Keratinocyte (primary cell): ENCODE measurements around the gene PCCA. TPM values are rescaled to one million over a fixed set of nuclear protein-coding genes. Genes with fewer than 3 reads are reported as not detected.

Experiments used
- DNase-seq: peaks from one replicate; pipeline ENCODE4 v3.0.0-alpha.2; 2011; ENCODE audit warnings: low read depth, missing footprints, low spot score
- FAIRE-seq: peaks from 2 replicates; lab custom pipeline; 2011; peaks lifted over from hg19 to GRCh38; lab: Jason Lieb, UNC
- H2AFZ ChIP-seq: 2 replicates; pipeline ENCODE4 v1.6.0; 2012; ENCODE audit warnings: low read length, control low read depth, inconsistent platforms; ENCODE audit not compliant: control insufficient read depth
- H3K27ac ChIP-seq: 2 replicates; pipeline ENCODE4 v1.5.1; 2011; ENCODE audit warnings: low read length; ENCODE audit not compliant: control insufficient read depth, insufficient read depth
- H3K27me3 ChIP-seq: 3 replicates; pipeline ENCODE4 v1.6.0; 2011; ENCODE audit warnings: low read length; ENCODE audit not compliant: control insufficient read depth, insufficient read depth; ENCODE audit errors: extremely low read depth
- H3K36me3 ChIP-seq, 2 experiments: 2 replicates in 1 of 2; 3 replicates in 1 of 2; pipeline ENCODE4 v1.5.1; 2011; ENCODE audit warnings: low read length in 2 of 2, mild to moderate bottlenecking in 1 of 2; ENCODE audit not compliant: control insufficient read depth in 2 of 2, insufficient read depth in 2 of 2; ENCODE audit errors: extremely low read depth in 1 of 2
- H3K4me1 ChIP-seq: 3 replicates; pipeline ENCODE4 v1.5.1; 2011; ENCODE audit warnings: low read length; ENCODE audit not compliant: control insufficient read depth, insufficient read depth; ENCODE audit errors: extremely low read depth
- H3K4me2 ChIP-seq: 3 replicates; pipeline ENCODE4 v1.6.0; 2011; ENCODE audit warnings: low read depth, low read length; ENCODE audit not compliant: control insufficient read depth, insufficient read depth; ENCODE audit errors: extremely low read depth
- H3K4me3 ChIP-seq, 3 experiments: fragments of 200-600 bp in 1 of 3; sonication (generic) in 1 of 3; 2 replicates in 2 of 3; 3 replicates in 1 of 3; pipeline ENCODE4 v1.5.1; 2011 to 2016; ENCODE audit warnings: low read length in 3 of 3, mild to moderate bottlenecking in 3 of 3, control low read depth in 2 of 3, inconsistent platforms in 1 of 3, low read depth in 1 of 3, mixed read lengths in 1 of 3, mixed run types in 1 of 3, moderate library complexity in 1 of 3; ENCODE audit not compliant: control insufficient read depth in 2 of 3, insufficient read depth in 2 of 3; ENCODE audit errors: extremely low read depth in 1 of 3
- H3K79me2 ChIP-seq: 2 replicates; pipeline ENCODE4 v1.6.0; 2012; ENCODE audit warnings: low read length; ENCODE audit not compliant: control insufficient read depth, insufficient read depth
- H3K9ac ChIP-seq: 3 replicates; pipeline ENCODE4 v1.6.0; 2011; ENCODE audit warnings: low read length; ENCODE audit not compliant: control insufficient read depth, insufficient read depth; ENCODE audit errors: extremely low read depth
- H3K9me1 ChIP-seq: 3 replicates; pipeline ENCODE4 v1.6.0; 2011; ENCODE audit warnings: low read length; ENCODE audit not compliant: control insufficient read depth, insufficient read depth; ENCODE audit errors: extremely low read depth
- H3K9me3 ChIP-seq: 2 replicates; pipeline ENCODE4 v1.5.1; 2012; ENCODE audit warnings: low read depth, low read length; ENCODE audit not compliant: control insufficient read depth
- H4K20me1 ChIP-seq: 3 replicates; pipeline ENCODE4 v1.6.0; 2011; ENCODE audit warnings: low read length; ENCODE audit not compliant: control insufficient read depth, insufficient read depth; ENCODE audit errors: extremely low read depth
- EZH2 ChIP-seq: IDR thresholded peaks from one replicate; pipeline ENCODE4 v1.6.1; 2012; ENCODE audit warnings: inconsistent platforms, mild to moderate bottlenecking, low read length, moderate library complexity
- dilution Hi-C: fragments of 300-500 bp; cut with MboI; formaldehyde crosslinking; loops from one replicate; pipeline ENCODE4 v1.7.0; 2020; ENCODE audit warnings: low sequenced_read_pairs; ENCODE audit not compliant: extremely low pct_ligation_motif_present
- polyA plus RNA-seq, 5 experiments: library from polyadenylated mRNA; depleted of rRNA in 3 of 5; stranded (reverse) in 3 of 5; stranded (forward) in 1 of 5; unstranded in 1 of 5; fragments of >200 nt; gene quantifications; 1 replicate in 1 of 5; 2 replicates in 3 of 5; 3 replicates in 1 of 5; pipeline versions ENCODE4 v1.2.1 to v1.2.3, GENCODE V29; 2011 to 2012; ENCODE audit warnings: missing spikeins in 2 of 5, low read depth in 1 of 5, low replicate concordance in 1 of 5
- TF ChIP-seq, protein P1 (sequence below), 3 experiments: IDR thresholded peaks in 1 of 3; conservative IDR thresholded peaks in 1 of 3; optimal IDR thresholded peaks in 1 of 3; 2 replicates in 2 of 3; 3 replicates in 1 of 3; pipeline versions ENCODE3 to v1.5.1; 2011; ENCODE audit warnings: low read length in 3 of 3, mild to moderate bottlenecking in 3 of 3, moderate library complexity in 2 of 3, control low read depth in 1 of 3, inconsistent platforms in 1 of 3; ENCODE audit not compliant: insufficient read depth in 2 of 3; ENCODE audit errors: extremely low read depth in 1 of 3

Gene PCCA
- polyA plus RNA-seq, 1 donor (not counting 4 experiments of a cell fraction or from before 2014, with no cell fraction given), result 8.1 TPM

DNA sequence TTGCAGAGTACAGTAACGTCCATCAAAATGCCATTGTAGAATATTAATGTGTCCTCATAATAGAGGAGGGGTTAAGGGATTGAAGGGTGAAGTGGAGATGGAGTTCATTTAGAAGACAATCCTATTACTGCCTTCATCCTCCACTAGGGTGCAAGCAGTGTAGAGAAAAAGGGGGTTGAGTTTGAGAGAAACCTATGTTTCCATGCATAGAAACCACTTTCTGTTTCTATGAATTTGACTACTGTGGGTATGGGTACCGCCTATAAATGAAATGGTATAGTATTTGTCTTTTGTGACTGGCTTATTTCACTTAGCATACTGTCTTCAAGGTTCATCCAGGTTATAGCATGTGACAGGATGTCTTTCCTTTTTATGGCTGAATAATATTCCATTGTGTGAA is 343.7 kb downstream of the PCCA start:
- Histone ChIP-seq H3K4me1 (no peaks in the 10 kb centered on the region), H3K36me3 (no peaks in the 10 kb centered on the region), H3K27ac (no peak overlapping the region), H4K20me1 (no peaks in the 10 kb centered on the region), H3K4me2 (no peak overlapping the region), H3K9me1 (no peaks in the 10 kb centered on the region), H3K27me3 (no peaks in the 10 kb centered on the region), H3K9me3 (no peaks in the 10 kb centered on the region), H3K79me2 (no peaks in the 10 kb centered on the region), H3K9ac (no peak overlapping the region), H2AFZ (no peak overlapping the region), H3K4me3 (no peak overlapping the region)
- dilution Hi-C loops, result no loop called here
- FAIRE-seq, result no peak
- DNase-seq, result no peak
- TF ChIP-seq, protein P1, sequence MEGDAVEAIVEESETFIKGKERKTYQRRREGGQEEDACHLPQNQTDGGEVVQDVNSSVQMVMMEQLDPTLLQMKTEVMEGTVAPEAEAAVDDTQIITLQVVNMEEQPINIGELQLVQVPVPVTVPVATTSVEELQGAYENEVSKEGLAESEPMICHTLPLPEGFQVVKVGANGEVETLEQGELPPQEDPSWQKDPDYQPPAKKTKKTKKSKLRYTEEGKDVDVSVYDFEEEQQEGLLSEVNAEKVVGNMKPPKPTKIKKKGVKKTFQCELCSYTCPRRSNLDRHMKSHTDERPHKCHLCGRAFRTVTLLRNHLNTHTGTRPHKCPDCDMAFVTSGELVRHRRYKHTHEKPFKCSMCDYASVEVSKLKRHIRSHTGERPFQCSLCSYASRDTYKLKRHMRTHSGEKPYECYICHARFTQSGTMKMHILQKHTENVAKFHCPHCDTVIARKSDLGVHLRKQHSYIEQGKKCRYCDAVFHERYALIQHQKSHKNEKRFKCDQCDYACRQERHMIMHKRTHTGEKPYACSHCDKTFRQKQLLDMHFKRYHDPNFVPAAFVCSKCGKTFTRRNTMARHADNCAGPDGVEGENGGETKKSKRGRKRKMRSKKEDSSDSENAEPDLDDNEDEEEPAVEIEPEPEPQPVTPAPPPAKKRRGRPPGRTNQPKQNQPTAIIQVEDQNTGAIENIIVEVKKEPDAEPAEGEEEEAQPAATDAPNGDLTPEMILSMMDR (optimal IDR thresholded peaks at IDR 0.05 in 1 of 3, IDR thresholded peaks at IDR 0.05 in 1 of 3, conservative IDR thresholded peaks at IDR 0.05 in 1 of 3; ENCODE audit: extremely low read depth in 1 of 3, insufficient read depth in 2 of 3, low read length in 3 of 3), result no peak
- TF ChIP-seq EZH2, result no peak

DNA sequence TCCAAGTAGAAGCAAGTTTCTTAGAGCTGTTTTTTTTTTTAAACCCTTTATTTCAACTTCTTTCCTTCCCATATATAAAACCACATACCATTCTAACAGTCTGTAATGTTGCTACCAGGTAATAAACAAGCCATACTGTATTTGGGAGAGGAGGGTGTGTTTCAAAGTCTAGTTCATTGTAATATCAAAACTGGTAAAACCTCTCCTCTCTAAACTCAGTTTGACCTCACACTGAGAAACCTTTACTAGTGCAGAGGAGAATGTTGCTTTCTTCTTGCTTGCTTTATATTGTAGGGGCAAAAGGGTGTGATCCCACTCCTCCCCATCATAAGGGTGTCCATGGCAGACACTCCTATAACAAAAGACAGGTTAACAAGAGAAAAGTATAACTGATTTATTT is 344.6 kb downstream of the PCCA start:
- Histone ChIP-seq H3K9ac (no peak overlapping the region), H3K9me1 (no peaks in the 10 kb centered on the region), H2AFZ (no peak overlapping the region), H3K4me2 (no peak overlapping the region), H3K4me1 (no peaks in the 10 kb centered on the region), H3K27me3 (no peaks in the 10 kb centered on the region), H3K36me3 (no peaks in the 10 kb centered on the region), H4K20me1 (no peaks in the 10 kb centered on the region), H3K4me3 (no peak overlapping the region), H3K9me3 (no peaks in the 10 kb centered on the region), H3K27ac (no peak overlapping the region), H3K79me2 (no peaks in the 10 kb centered on the region)
- TF ChIP-seq, protein P1 (optimal IDR thresholded peaks at IDR 0.05 in 1 of 3, IDR thresholded peaks at IDR 0.05 in 1 of 3, conservative IDR thresholded peaks at IDR 0.05 in 1 of 3; ENCODE audit: extremely low read depth in 1 of 3, insufficient read depth in 2 of 3, low read length in 3 of 3), result no peak
- TF ChIP-seq EZH2, result no peak
- no peak for DNase-seq
- dilution Hi-C loops, result no loop called here
- no peak for FAIRE-seq
